Keratinocyte (primary cell): ENCODE results near the gene KMT2E. TPM values are rescaled to one million over a fixed set of nuclear protein-coding genes. Genes with fewer than 3 reads are reported as not detected.

Experiments used
- DNase-seq: peaks from one replicate; pipeline ENCODE4 v3.0.0-alpha.2; 2011; ENCODE audit warnings: low read depth, missing footprints, low spot score
- FAIRE-seq: peaks from 2 replicates; lab custom pipeline; 2011; peaks lifted over from hg19 to GRCh38; lab: Jason Lieb, UNC
- H2AFZ ChIP-seq: 2 replicates; pipeline ENCODE4 v1.6.0; 2012; ENCODE audit warnings: low read length, control low read depth, inconsistent platforms; ENCODE audit not compliant: control insufficient read depth
- H3K27ac ChIP-seq: 2 replicates; pipeline ENCODE4 v1.5.1; 2011; ENCODE audit warnings: low read length; ENCODE audit not compliant: control insufficient read depth, insufficient read depth
- H3K27me3 ChIP-seq: 3 replicates; pipeline ENCODE4 v1.6.0; 2011; ENCODE audit warnings: low read length; ENCODE audit not compliant: control insufficient read depth, insufficient read depth; ENCODE audit errors: extremely low read depth
- H3K36me3 ChIP-seq, 2 experiments: 2 replicates in 1 of 2; 3 replicates in 1 of 2; pipeline ENCODE4 v1.5.1; 2011; ENCODE audit warnings: low read length in 2 of 2, mild to moderate bottlenecking in 1 of 2; ENCODE audit not compliant: control insufficient read depth in 2 of 2, insufficient read depth in 2 of 2; ENCODE audit errors: extremely low read depth in 1 of 2
- H3K4me1 ChIP-seq: 3 replicates; pipeline ENCODE4 v1.5.1; 2011; ENCODE audit warnings: low read length; ENCODE audit not compliant: control insufficient read depth, insufficient read depth; ENCODE audit errors: extremely low read depth
- H3K4me2 ChIP-seq: 3 replicates; pipeline ENCODE4 v1.6.0; 2011; ENCODE audit warnings: low read depth, low read length; ENCODE audit not compliant: control insufficient read depth, insufficient read depth; ENCODE audit errors: extremely low read depth
- H3K4me3 ChIP-seq, 3 experiments: fragments of 200-600 bp in 1 of 3; sonication (generic) in 1 of 3; 2 replicates in 2 of 3; 3 replicates in 1 of 3; pipeline ENCODE4 v1.5.1; 2011 to 2016; ENCODE audit warnings: low read length in 3 of 3, mild to moderate bottlenecking in 3 of 3, control low read depth in 2 of 3, inconsistent platforms in 1 of 3, low read depth in 1 of 3, mixed read lengths in 1 of 3, mixed run types in 1 of 3, moderate library complexity in 1 of 3; ENCODE audit not compliant: control insufficient read depth in 2 of 3, insufficient read depth in 2 of 3; ENCODE audit errors: extremely low read depth in 1 of 3
- H3K79me2 ChIP-seq: 2 replicates; pipeline ENCODE4 v1.6.0; 2012; ENCODE audit warnings: low read length; ENCODE audit not compliant: control insufficient read depth, insufficient read depth
- H3K9ac ChIP-seq: 3 replicates; pipeline ENCODE4 v1.6.0; 2011; ENCODE audit warnings: low read length; ENCODE audit not compliant: control insufficient read depth, insufficient read depth; ENCODE audit errors: extremely low read depth
- H3K9me1 ChIP-seq: 3 replicates; pipeline ENCODE4 v1.6.0; 2011; ENCODE audit warnings: low read length; ENCODE audit not compliant: control insufficient read depth, insufficient read depth; ENCODE audit errors: extremely low read depth
- H3K9me3 ChIP-seq: 2 replicates; pipeline ENCODE4 v1.5.1; 2012; ENCODE audit warnings: low read depth, low read length; ENCODE audit not compliant: control insufficient read depth
- H4K20me1 ChIP-seq: 3 replicates; pipeline ENCODE4 v1.6.0; 2011; ENCODE audit warnings: low read length; ENCODE audit not compliant: control insufficient read depth, insufficient read depth; ENCODE audit errors: extremely low read depth
- CTCF ChIP-seq, 3 experiments: IDR thresholded peaks in 1 of 3; conservative IDR thresholded peaks in 1 of 3; optimal IDR thresholded peaks in 1 of 3; 2 replicates in 2 of 3; 3 replicates in 1 of 3; pipeline versions ENCODE3 to v1.5.1; 2011; ENCODE audit warnings: low read length in 3 of 3, mild to moderate bottlenecking in 3 of 3, moderate library complexity in 2 of 3, control low read depth in 1 of 3, inconsistent platforms in 1 of 3; ENCODE audit not compliant: insufficient read depth in 2 of 3; ENCODE audit errors: extremely low read depth in 1 of 3
- EZH2 ChIP-seq: IDR thresholded peaks from one replicate; pipeline ENCODE4 v1.6.1; 2012; ENCODE audit warnings: inconsistent platforms, mild to moderate bottlenecking, low read length, moderate library complexity
- dilution Hi-C: fragments of 300-500 bp; cut with MboI; formaldehyde crosslinking; loops from one replicate; pipeline ENCODE4 v1.7.0; 2020; ENCODE audit warnings: low sequenced_read_pairs; ENCODE audit not compliant: extremely low pct_ligation_motif_present
- polyA plus RNA-seq, 5 experiments: library from polyadenylated mRNA; depleted of rRNA in 3 of 5; stranded (reverse) in 3 of 5; stranded (forward) in 1 of 5; unstranded in 1 of 5; fragments of >200 nt; gene quantifications; 1 replicate in 1 of 5; 2 replicates in 3 of 5; 3 replicates in 1 of 5; pipeline versions ENCODE4 v1.2.1 to v1.2.3, GENCODE V29; 2011 to 2012; ENCODE audit warnings: missing spikeins in 2 of 5, low read depth in 1 of 5, low replicate concordance in 1 of 5

Gene KMT2E
- polyA plus RNA-seq, 1 donor (not counting 4 experiments of a cell fraction or from before 2014, with no cell fraction given), result 12.9 TPM

GRCh38 chr7:105096306-105096705, 82.3 kb downstream of the KMT2E start:
- Histone ChIP-seq H3K4me1 (no peaks in the 10 kb centered on the region), H3K4me3 (no peak overlapping the region), H4K20me1 (no peaks in the 10 kb centered on the region), H3K36me3 (no peaks in the 10 kb centered on the region), H2AFZ (no peak overlapping the region), H3K9ac (no peak overlapping the region), H3K79me2 (peaks cover 2% of the 10 kb centered on the region), H3K9me1 (no peaks in the 10 kb centered on the region), H3K27ac (no peak overlapping the region), H3K4me2 (no peak overlapping the region), H3K27me3 (no peaks in the 10 kb centered on the region), H3K9me3 (no peaks in the 10 kb centered on the region)
- FAIRE-seq, result no peak
- TF ChIP-seq CTCF (optimal IDR thresholded peaks at IDR 0.05 in 1 of 3, IDR thresholded peaks at IDR 0.05 in 1 of 3, conservative IDR thresholded peaks at IDR 0.05 in 1 of 3; ENCODE audit: extremely low read depth in 1 of 3, insufficient read depth in 2 of 3, low read length in 3 of 3), result no peak
- no peak for TF ChIP-seq EZH2
- no peak for DNase-seq
- dilution Hi-C loops, result no loop called here

- no peaks in the 10 kb centered on the region for H3K9me3 ChIP-seq
- FAIRE-seq (no peak), DNase-seq (no peak)
- no peaks in the 10 kb centered on the region for H4K20me1 ChIP-seq
- H3K27me3 ChIP-seq, result no peaks in the 10 kb centered on the region
- H3K9ac ChIP-seq, result no peak overlapping the region
- dilution Hi-C loops, result no loop called here
- no peak overlapping the region for H3K4me3 ChIP-seq
- no peaks in the 10 kb centered on the region for H3K4me1 ChIP-seq
- TF ChIP-seq CTCF (optimal IDR thresholded peaks at IDR 0.05 in 1 of 3, IDR thresholded peaks at IDR 0.05 in 1 of 3, conservative IDR thresholded peaks at IDR 0.05 in 1 of 3; ENCODE audit: extremely low read depth in 1 of 3, insufficient read depth in 2 of 3, low read length in 3 of 3) (no peak), EZH2 (no peak)
- no peak overlapping the region for H3K4me2 ChIP-seq
- no peaks in the 10 kb centered on the region for H3K9me1 ChIP-seq
- no peak overlapping the region for H3K27ac ChIP-seq
- H2AFZ ChIP-seq, result no peak overlapping the region
- H3K36me3 ChIP-seq, result no peaks in the 10 kb centered on the region
- peaks cover 2% of the 10 kb centered on the region for H3K79me2 ChIP-seq
Observed at GRCh38 chr7:105097619-105098018, 83.6 kb downstream of the KMT2E start.
